ENCODE results near the gene NT5DC1.

NT5DC1 gene

DNA sequence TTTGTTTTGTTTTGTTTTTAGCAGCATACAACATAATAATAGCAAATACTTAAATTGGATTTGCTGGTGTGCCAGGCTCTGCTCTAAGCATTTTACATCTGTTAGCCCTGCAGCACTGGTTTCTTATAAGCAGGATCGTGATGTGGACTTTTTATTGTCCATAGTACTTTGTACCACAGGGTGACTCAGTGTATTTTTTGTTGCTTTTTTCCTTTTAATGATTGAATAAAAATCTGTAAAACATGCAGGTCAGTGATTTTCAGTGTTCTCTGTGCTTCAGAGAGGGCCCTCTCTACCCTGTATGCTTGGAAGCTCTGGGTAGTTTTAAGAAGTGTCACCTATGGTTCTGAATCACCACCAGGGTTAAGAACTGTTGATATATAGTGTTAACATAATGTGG is 4.0 kb downstream of the NT5DC1 start:
- H3K4me2 ChIP-seq (ENCODE audit: low read depth, low read length), result no peak overlapping the region
- H2AFZ ChIP-seq (ENCODE audit: low read length), result no peak overlapping the region
- no peaks in the 10 kb centered on the region for H3K9me2 ChIP-seq (replicated peaks; ENCODE audit: insufficient read depth, low read length)
- H3K4me3 ChIP-seq (ENCODE audit: low read length), result no peak overlapping the region
- H3K27me3 ChIP-seq (replicated peaks; ENCODE audit: insufficient read depth, low read length), result no peaks in the 10 kb centered on the region
- TF ChIP-seq, protein P1, sequence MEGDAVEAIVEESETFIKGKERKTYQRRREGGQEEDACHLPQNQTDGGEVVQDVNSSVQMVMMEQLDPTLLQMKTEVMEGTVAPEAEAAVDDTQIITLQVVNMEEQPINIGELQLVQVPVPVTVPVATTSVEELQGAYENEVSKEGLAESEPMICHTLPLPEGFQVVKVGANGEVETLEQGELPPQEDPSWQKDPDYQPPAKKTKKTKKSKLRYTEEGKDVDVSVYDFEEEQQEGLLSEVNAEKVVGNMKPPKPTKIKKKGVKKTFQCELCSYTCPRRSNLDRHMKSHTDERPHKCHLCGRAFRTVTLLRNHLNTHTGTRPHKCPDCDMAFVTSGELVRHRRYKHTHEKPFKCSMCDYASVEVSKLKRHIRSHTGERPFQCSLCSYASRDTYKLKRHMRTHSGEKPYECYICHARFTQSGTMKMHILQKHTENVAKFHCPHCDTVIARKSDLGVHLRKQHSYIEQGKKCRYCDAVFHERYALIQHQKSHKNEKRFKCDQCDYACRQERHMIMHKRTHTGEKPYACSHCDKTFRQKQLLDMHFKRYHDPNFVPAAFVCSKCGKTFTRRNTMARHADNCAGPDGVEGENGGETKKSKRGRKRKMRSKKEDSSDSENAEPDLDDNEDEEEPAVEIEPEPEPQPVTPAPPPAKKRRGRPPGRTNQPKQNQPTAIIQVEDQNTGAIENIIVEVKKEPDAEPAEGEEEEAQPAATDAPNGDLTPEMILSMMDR (IDR thresholded peaks at IDR 0.05; ENCODE audit: low read length), result no peak
- TF ChIP-seq EZH2 (optimal IDR thresholded peaks at IDR 0.05; ENCODE audit: low read depth, low read length) (no peak), EZH2phosphoT487 (IDR thresholded peaks at IDR 0.05; ENCODE audit: low read length) (no peak)
- no peak for DNase-seq
- no peak overlapping the region for H3K27ac ChIP-seq (ENCODE audit: low read length)
- no peaks in the 10 kb centered on the region for H4K20me1 ChIP-seq (ENCODE audit: insufficient read depth, low read length)
- H3K9me3 ChIP-seq (replicated peaks; ENCODE audit: insufficient read depth, low read length), result no peaks in the 10 kb centered on the region
- no peaks in the 10 kb centered on the region; the same call in 1 of the 2 replicates for H3K36me3 ChIP-seq (replicated peaks; ENCODE audit: insufficient read depth, low read length)
- peaks cover 12% of the 10 kb centered on the region; the same call in 1 of the 2 replicates for H3F3A ChIP-seq (ENCODE audit: insufficient read depth, low read length)
- H3K4me1 ChIP-seq (ENCODE audit: low read length), result peaks cover 6% of the 10 kb centered on the region; the same call in 1 of the 2 replicates
- H3K79me2 ChIP-seq (ENCODE audit: low read length), result peaks cover 21% of the 10 kb centered on the region
- H3K9ac ChIP-seq (ENCODE audit: low read length), result no peak overlapping the region

GRCh38 chr6:116105247-116105646 is 4.6 kb downstream of the NT5DC1 start:
- TF ChIP-seq EZH2phosphoT487 (IDR thresholded peaks at IDR 0.05; ENCODE audit: low read length), result no peak
- TF ChIP-seq, protein P1 (IDR thresholded peaks at IDR 0.05; ENCODE audit: low read length), result no peak
- TF ChIP-seq EZH2 (optimal IDR thresholded peaks at IDR 0.05; ENCODE audit: low read depth, low read length), result no peak
- H3K79me2 ChIP-seq (ENCODE audit: low read length), result peaks cover 21% of the 10 kb centered on the region
- no peak overlapping the region for H2AFZ ChIP-seq (ENCODE audit: low read length)
- peaks cover 9% of the 10 kb centered on the region; the same call in 1 of the 2 replicates for H3F3A ChIP-seq (ENCODE audit: insufficient read depth, low read length)
- H3K4me1 ChIP-seq (ENCODE audit: low read length), result peaks cover 6% of the 10 kb centered on the region; the same call in 1 of the 2 replicates
- no peak overlapping the region for H3K9ac ChIP-seq (ENCODE audit: low read length)
- H3K4me3 ChIP-seq (ENCODE audit: low read length), result no peak overlapping the region
- no peaks in the 10 kb centered on the region for H4K20me1 ChIP-seq (ENCODE audit: insufficient read depth, low read length)
- H3K9me2 ChIP-seq (replicated peaks; ENCODE audit: insufficient read depth, low read length), result no peaks in the 10 kb centered on the region
- no peaks in the 10 kb centered on the region for H3K9me3 ChIP-seq (replicated peaks; ENCODE audit: insufficient read depth, low read length)
- DNase-seq, result no peak
- no peaks in the 10 kb centered on the region for H3K27me3 ChIP-seq (replicated peaks; ENCODE audit: insufficient read depth, low read length)
- no peaks in the 10 kb centered on the region; the same call in 1 of the 2 replicates for H3K36me3 ChIP-seq (replicated peaks; ENCODE audit: insufficient read depth, low read length)
- H3K27ac ChIP-seq (ENCODE audit: low read length), result no peak overlapping the region
- H3K4me2 ChIP-seq (ENCODE audit: low read depth, low read length), result no peak overlapping the region

DNA sequence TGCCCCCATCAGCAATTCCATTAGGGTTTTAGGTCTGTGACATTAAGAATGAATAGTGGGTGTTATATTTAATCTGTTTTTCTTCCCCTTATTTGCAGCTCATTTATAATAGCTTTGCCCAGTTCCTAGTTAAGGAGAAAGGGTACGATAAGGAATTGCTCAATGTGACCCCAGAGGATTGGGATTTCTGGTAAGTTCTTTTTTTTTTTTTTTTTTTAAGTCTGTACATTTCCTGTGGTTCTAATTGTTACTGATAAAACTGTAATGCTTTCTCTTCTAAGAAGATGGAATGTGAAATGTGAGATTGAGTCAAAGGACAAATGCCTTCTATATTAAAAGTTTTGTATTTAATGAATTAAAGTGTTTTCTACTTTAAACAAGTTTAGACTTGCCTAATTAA is 5.5 kb downstream of the NT5DC1 start:
- Histone ChIP-seq H3K9me3 (replicated peaks; ENCODE audit: insufficient read depth, low read length) (no peaks in the 10 kb centered on the region), H3K36me3 (replicated peaks; ENCODE audit: insufficient read depth, low read length) (no peaks in the 10 kb centered on the region; the same call in 1 of the 2 replicates), H3K27ac (ENCODE audit: low read length) (no peak overlapping the region), H3K9me2 (replicated peaks; ENCODE audit: insufficient read depth, low read length) (no peaks in the 10 kb centered on the region), H3K4me1 (ENCODE audit: low read length) (peaks cover 6% of the 10 kb centered on the region; the same call in 1 of the 2 replicates), H3K4me2 (ENCODE audit: low read depth, low read length) (no peak overlapping the region), H3K79me2 (ENCODE audit: low read length) (peaks cover 21% of the 10 kb centered on the region), H2AFZ (ENCODE audit: low read length) (no peak overlapping the region), H4K20me1 (ENCODE audit: insufficient read depth, low read length) (no peaks in the 10 kb centered on the region), H3K27me3 (replicated peaks; ENCODE audit: insufficient read depth, low read length) (no peaks in the 10 kb centered on the region), H3F3A (ENCODE audit: insufficient read depth, low read length) (peaks cover 2% of the 10 kb centered on the region; the same call in 1 of the 2 replicates), H3K9ac (ENCODE audit: low read length) (no peak overlapping the region), H3K4me3 (ENCODE audit: low read length) (no peak overlapping the region)
- TF ChIP-seq EZH2 (optimal IDR thresholded peaks at IDR 0.05; ENCODE audit: low read depth, low read length) (no peak), EZH2phosphoT487 (IDR thresholded peaks at IDR 0.05; ENCODE audit: low read length) (no peak)
- TF ChIP-seq, protein P1 (IDR thresholded peaks at IDR 0.05; ENCODE audit: low read length), result no peak
- DNase-seq, result no peak
